ENCODE results near the gene PPP2R2C. TPM values are rescaled to one million over a fixed set of nuclear protein-coding genes. Genes with fewer than 3 reads are reported as not detected.

The PPP2R2C gene
- total RNA-seq, 2 donors from 2014 or later, result 0.53 TPM; not detected in 1

- DNase-seq (no peak), ATAC-seq (no peak)
- intact Hi-C loops (cut with DNase I, micrococcal nuclease), result no loop called here
Measured at GRCh38 chr4:6345096-6345830, 127.2 kb downstream of the PPP2R2C start.

- ATAC-seq (peak; percentile 74), DNase-seq (no peak)
- intact Hi-C loops (cut with DNase I, micrococcal nuclease), result no loop called here
Measured at GRCh38 chr4:6343939-6344408, 128.4 kb downstream of the PPP2R2C start.

- intact Hi-C loops (cut with DNase I, micrococcal nuclease), result no loop called here
- ATAC-seq, result no peak
Measured at GRCh38 chr4:6342530-6343293, 129.7 kb downstream of the PPP2R2C start.

GRCh38 chr4:6341696-6342095 is 130.7 kb downstream of the PPP2R2C start:
- no peak for DNase-seq
- ATAC-seq, result no peak
- intact Hi-C loops (cut with DNase I, micrococcal nuclease), result no loop called here

More at GRCh38 chr4:6342530-6343293, 129.7 kb downstream of the PPP2R2C start:
- no peak for DNase-seq

GRCh38 chr4:6340446-6341015 is 131.9 kb downstream of the PPP2R2C start:
- intact Hi-C loops (cut with DNase I, micrococcal nuclease), result no loop called here
- ATAC-seq (no peak), DNase-seq (no peak)

- DNase-seq (no peak), ATAC-seq (no peak)
- intact Hi-C loops (cut with DNase I, micrococcal nuclease), result loop anchor here in 1 of 2 donors (10.0 kb wide), 1 partner anchor 205 kb away; no protein-coding TSS in a partner anchor
Measured at GRCh38 chr4:6339818-6340445, 132.5 kb downstream of the PPP2R2C start.

GRCh38 chr4:6338951-6339817 is 133.2 kb downstream of the PPP2R2C start:
- intact Hi-C loops (cut with DNase I, micrococcal nuclease), result loop anchor here in 1 of 2 donors (10.0 kb wide), 1 partner anchor 206 kb away; no protein-coding TSS in a partner anchor

GRCh38 chr4:6338175-6338950 is 134.1 kb downstream of the PPP2R2C start:
- no peak for DNase-seq
- intact Hi-C loops (cut with DNase I, micrococcal nuclease), result loop anchor here in 1 of 2 donors (10.0 kb wide), 1 partner anchor 206 kb away; no protein-coding TSS in a partner anchor
- ATAC-seq, result no peak

More at GRCh38 chr4:6338951-6339817, 133.2 kb downstream of the PPP2R2C start:
- DNase-seq, result no peak
- ATAC-seq, result no peak

- no peak for DNase-seq
- ATAC-seq, result no peak
- intact Hi-C loops (cut with DNase I, micrococcal nuclease), result loop anchor here in 1 of 2 donors (10.0 kb wide), 1 partner anchor 207 kb away; no protein-coding TSS in a partner anchor
Measured at GRCh38 chr4:6337331-6337935, 135.0 kb downstream of the PPP2R2C start.

- intact Hi-C loops (cut with DNase I, micrococcal nuclease), result loop anchor here in 1 of 2 donors (10.0 kb wide), 1 partner anchor 209 kb away; no protein-coding TSS in a partner anchor
- ATAC-seq (no peak), DNase-seq (no peak)
Measured at GRCh38 chr4:6336166-6336565, 136.2 kb downstream of the PPP2R2C start.

GRCh38 chr4:6335040-6335590 is 137.3 kb downstream of the PPP2R2C start:
- ATAC-seq (no peak), DNase-seq (no peak)
- intact Hi-C loops (cut with DNase I, micrococcal nuclease), result loop anchor here in 1 of 2 donors (10.0 kb wide), 1 partner anchor 210 kb away; no protein-coding TSS in a partner anchor

- intact Hi-C loops (cut with DNase I, micrococcal nuclease), result loop anchor here in 1 of 2 donors (10.0 kb wide), 1 partner anchor 210 kb away; no protein-coding TSS in a partner anchor
- DNase-seq (no peak), ATAC-seq (no peak)
Measured at GRCh38 chr4:6334203-6334887, 138.1 kb downstream of the PPP2R2C start.

GRCh38 chr4:6333301-6334202 is 138.9 kb downstream of the PPP2R2C start:
- no peak for DNase-seq
- no peak for ATAC-seq
- intact Hi-C loops (cut with DNase I, micrococcal nuclease), result loop anchor here in 1 of 2 donors (10.0 kb wide), 1 partner anchor 211 kb away; no protein-coding TSS in a partner anchor

GRCh38 chr4:6332669-6333050 is 139.8 kb downstream of the PPP2R2C start:
- ATAC-seq (no peak), DNase-seq (no peak)
- intact Hi-C loops (cut with DNase I, micrococcal nuclease), result loop anchor here in 1 of 2 donors (10.0 kb wide), 1 partner anchor 212 kb away; no protein-coding TSS in a partner anchor

Data from left colon (tissue), 2 donors.